ENCODE results near the gene HNF1B.

- TF ChIP-seq, protein P1, sequence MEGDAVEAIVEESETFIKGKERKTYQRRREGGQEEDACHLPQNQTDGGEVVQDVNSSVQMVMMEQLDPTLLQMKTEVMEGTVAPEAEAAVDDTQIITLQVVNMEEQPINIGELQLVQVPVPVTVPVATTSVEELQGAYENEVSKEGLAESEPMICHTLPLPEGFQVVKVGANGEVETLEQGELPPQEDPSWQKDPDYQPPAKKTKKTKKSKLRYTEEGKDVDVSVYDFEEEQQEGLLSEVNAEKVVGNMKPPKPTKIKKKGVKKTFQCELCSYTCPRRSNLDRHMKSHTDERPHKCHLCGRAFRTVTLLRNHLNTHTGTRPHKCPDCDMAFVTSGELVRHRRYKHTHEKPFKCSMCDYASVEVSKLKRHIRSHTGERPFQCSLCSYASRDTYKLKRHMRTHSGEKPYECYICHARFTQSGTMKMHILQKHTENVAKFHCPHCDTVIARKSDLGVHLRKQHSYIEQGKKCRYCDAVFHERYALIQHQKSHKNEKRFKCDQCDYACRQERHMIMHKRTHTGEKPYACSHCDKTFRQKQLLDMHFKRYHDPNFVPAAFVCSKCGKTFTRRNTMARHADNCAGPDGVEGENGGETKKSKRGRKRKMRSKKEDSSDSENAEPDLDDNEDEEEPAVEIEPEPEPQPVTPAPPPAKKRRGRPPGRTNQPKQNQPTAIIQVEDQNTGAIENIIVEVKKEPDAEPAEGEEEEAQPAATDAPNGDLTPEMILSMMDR (conservative IDR thresholded peaks at IDR 0.05): no peak
- no peak for TF ChIP-seq ZFX (IDR thresholded peaks at IDR 0.05)
Measured at GRCh38 chr17:37726248-37726647, 18.6 kb downstream of the HNF1B start.

All from C4-2B (cell line).